ENCODE results near the gene ATP10B.
"Not testable (repeated sequence)": the region's sequence is repeated elsewhere in the genome, so short reads cannot be mapped to it uniquely, and the experiment has no call there.

Gene ATP10B

GRCh38 chr5:160824301-160825001, 27.6 kb downstream of the ATP10B start:
- no peak overlapping the region for H3K4me3 ChIP-seq (ENCODE audit: low read depth, low read length)

GRCh38 chr5:160812996-160813395, 39.0 kb downstream of the ATP10B start:
- H3K4me3 ChIP-seq (ENCODE audit: low read depth, low read length), result not testable (repeated sequence)

More at GRCh38 chr5:160824301-160825001, 27.6 kb downstream of the ATP10B start:
- TF ChIP-seq CTCF (IDR thresholded peaks at IDR 0.05; ENCODE audit: low read depth, low read length), result no peak

GRCh38 chr5:160805376-160805775, 46.6 kb downstream of the ATP10B start:
- no peak overlapping the region for H3K4me3 ChIP-seq (ENCODE audit: low read depth, low read length)
- TF ChIP-seq CTCF (IDR thresholded peaks at IDR 0.05; ENCODE audit: low read depth, low read length), result no peak

- TF ChIP-seq CTCF (IDR thresholded peaks at IDR 0.05; ENCODE audit: low read depth, low read length), result no peak
- H3K4me3 ChIP-seq (ENCODE audit: low read depth, low read length), result no peak overlapping the region
Measured at GRCh38 chr5:160802592-160802991, 49.4 kb downstream of the ATP10B start.

GRCh38 chr5:160800375-160801275, 51.4 kb downstream of the ATP10B start:
- TF ChIP-seq CTCF (IDR thresholded peaks at IDR 0.05; ENCODE audit: low read depth, low read length), result no peak
- no peak overlapping the region for H3K4me3 ChIP-seq (ENCODE audit: low read depth, low read length)

GRCh38 chr5:160799184-160799583, 52.8 kb downstream of the ATP10B start:
- H3K4me3 ChIP-seq (ENCODE audit: low read depth, low read length), result no peak overlapping the region
- no peak for TF ChIP-seq CTCF (IDR thresholded peaks at IDR 0.05; ENCODE audit: low read depth, low read length)

GRCh38 chr5:160797020-160797419, 55.0 kb downstream of the ATP10B start:
- H3K4me3 ChIP-seq (ENCODE audit: low read depth, low read length), result no peak overlapping the region
- no peak for TF ChIP-seq CTCF (IDR thresholded peaks at IDR 0.05; ENCODE audit: low read depth, low read length)
